Activated CD8-positive, alpha-beta memory T cell treated with anti-CD3 and anti-CD28 coated beads for 24 hours (primary cell): ENCODE data around the gene RABGAP1L.
"Not testable (repeated sequence)": the region's sequence is repeated elsewhere in the genome, so short reads cannot be mapped to it uniquely, and the experiment has no call there.

Source experiments
- DNase-seq: peaks from one replicate; pipeline ENCODE4 v3.0.0-alpha.2; 2020

The RABGAP1L gene

DNA sequence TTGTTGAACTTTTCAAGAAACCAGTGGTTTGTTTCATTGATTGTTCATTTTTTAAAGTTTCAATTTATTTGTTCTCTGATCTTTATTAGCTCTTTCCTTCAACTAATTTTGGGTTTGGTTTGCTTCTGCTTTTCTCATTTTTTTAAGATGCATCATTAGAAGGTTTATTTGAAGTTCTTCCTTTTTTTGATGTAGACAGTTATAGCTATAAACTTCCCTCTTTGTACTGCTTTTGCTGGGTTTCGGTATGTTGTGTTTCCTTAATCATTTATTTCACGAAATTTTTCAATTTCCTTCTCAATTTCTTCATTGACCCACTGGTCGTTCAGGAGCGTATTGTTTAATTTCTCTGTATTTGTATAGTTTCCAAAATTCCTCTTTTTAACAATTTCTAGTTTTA is 155.1 kb downstream of the RABGAP1L start:
- no peak for DNase-seq

DNA sequence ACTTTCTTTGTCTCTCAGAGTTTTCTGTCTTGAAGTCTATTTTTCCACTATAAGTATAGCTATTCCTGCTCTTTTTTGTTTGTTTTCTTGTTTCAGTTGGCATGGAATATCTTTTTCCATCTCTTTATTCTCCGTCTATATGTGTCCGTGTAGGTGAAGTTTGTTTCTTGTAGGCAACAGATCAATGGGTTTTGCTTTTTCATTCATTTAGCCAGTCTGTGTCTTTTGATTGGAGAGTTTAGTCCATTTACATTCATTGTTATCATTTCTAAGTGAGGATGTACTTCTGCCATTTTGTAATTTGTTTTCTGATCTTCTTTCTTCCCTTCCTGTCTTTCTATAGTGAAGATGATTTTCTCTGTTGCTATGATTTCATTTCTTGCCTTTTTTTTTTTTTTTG is 155.9 kb downstream of the RABGAP1L start:
- no peak for DNase-seq

DNA sequence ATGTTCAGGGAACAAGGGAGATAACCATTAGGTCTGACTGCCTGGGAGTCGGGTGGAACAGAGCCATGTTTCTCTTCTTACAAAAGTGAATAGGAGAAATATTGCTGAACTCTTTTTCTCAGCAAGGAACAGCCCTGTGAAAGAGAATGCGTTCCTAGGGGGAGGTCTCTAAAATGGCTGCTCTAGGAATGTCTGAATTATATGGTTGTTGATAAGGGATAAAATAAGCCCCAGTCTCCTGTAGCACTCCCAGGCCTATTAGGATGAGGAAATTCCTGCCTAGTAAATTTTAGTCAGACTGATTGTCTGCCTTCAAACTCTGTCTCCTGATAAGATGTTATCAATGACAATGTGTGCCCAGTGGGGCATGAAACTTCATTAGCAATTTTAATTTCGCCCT is 161.6 kb downstream of the RABGAP1L start:
- not testable (repeated sequence) for DNase-seq

DNA sequence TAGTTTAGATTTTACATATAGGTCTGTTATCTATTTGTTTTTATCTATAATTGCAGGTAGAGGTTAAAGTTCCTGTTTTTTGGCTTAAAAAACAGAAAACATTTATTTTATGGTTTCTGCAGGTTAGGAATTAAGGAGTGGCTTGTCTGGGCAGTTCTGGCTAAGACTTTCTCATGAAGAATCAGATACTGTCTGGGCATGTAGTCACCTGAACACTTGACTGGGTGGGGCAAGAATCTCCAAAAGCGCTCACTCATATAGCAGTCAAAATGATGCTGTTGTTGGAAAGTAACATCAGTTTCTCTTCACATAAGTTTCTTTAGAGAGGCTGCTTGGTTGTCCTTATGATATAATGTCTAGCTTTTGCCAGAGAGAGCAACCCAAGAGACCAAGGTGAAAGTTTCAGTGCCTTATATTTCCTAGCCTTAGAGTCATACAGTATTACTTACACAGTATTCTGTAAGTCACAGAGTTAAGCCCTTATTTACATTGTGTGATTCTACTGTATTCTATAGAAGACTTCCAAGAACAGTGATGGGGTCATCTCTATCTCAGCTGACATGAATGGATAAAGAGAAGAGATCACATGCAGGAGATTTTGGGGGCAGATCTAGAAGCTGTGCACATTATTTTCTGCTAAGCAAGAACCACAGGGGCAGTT is 163.0 kb downstream of the RABGAP1L start:
- DNase-seq: no peak

GRCh38 chr1:174324493-174324892 is 165.2 kb downstream of the RABGAP1L start:
- DNase-seq: no peak

DNA sequence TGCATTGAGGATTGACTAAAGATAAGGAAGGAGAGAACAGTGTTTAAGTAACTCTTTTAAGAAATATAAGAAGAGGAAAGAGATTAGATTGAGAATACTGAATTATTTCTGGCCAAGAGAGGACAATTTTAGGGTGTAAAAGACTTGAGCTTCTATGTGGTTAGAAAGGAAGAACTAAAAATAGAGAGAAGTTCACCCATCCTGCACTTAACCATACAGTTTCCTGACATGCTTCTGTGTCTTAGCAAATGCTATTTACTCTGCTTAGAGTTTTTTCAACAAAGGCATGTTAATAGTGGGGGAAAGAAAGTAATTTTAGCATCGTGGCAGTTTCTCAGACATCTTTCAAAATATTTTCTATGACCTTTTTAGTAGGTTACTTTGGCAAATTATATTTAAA is 165.6 kb downstream of the RABGAP1L start:
- no peak for DNase-seq

- DNase-seq: no peak
These were observed 167.0 kb downstream of the RABGAP1L start for GRCh38 chr1:174326278-174326677.

DNA sequence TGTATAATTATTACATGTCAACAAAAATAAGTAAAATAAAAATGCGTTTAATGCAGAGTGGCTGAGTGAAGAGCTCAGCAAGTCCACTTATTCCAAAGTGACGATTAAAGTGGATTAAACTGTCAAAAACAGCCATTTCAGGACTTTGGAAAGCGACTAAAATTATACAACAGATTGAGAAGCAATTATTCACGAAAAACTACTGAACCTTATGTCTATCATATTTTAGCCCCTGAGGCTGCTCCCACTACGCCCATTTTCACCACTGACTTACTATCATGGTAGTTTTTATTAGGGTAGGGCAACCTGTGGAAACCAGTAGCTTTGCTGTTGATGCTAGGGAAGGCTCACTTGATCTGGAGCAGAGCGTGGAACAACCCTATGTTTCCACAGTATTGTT is 174.1 kb downstream of the RABGAP1L start:
- DNase-seq: no peak

DNA sequence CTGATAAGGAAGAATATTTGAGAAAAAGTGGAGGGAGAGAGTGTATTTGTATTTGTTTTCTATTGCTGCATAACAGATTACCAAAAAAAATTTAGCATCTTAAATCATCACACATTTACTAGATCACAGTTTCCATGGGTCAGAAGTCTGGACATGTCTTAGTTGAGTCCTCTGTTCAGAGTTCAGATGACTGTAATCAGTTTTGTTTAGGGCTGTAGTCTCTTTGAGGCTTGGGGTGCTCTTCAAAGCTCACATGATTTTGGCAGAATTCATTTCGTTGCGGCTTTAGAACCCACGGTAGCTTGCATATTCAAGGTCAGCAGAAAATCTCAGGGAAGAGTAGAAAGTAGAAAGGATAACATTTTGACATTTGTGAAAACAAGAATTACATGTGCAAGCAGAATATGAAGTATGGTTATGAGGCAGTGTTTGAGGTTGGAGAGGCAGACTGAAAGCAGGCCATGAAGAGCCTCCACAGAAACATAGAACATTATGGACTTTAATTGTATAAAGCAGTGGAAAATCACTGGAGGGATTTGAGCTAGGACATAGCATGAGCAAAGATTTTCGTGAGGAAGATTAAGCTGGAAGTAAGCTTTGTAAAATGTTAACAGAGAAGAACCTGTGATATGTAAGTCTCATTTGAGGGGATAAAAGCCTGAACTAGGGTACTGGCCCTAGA is 177.8 kb downstream of the RABGAP1L start:
- no peak for DNase-seq

DNA sequence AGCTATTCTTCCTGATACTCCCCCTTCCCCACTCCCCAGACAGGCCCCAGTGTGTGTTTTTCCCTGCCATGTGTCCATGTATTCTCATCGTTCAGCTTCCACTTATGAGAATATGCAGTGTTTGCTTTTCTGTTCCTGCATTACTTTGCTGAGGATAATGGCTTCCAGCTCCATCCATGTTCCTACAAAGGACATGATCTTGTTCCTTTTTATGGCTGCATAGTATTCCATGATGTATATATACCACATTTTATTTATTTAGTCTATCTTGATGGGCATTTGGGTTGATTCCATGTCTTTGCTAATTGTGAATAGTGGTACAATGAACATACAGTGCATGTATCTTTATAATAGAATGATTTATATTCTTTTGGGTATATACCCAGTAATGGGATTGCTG is 181.1 kb downstream of the RABGAP1L start:
- DNase-seq: not testable (repeated sequence)

GRCh38 chr1:174344162-174344561 is 184.8 kb downstream of the RABGAP1L start:
- no peak for DNase-seq

- DNase-seq: no peak
These were observed 192.8 kb downstream of the RABGAP1L start for GRCh38 chr1:174352117-174352516.

DNA sequence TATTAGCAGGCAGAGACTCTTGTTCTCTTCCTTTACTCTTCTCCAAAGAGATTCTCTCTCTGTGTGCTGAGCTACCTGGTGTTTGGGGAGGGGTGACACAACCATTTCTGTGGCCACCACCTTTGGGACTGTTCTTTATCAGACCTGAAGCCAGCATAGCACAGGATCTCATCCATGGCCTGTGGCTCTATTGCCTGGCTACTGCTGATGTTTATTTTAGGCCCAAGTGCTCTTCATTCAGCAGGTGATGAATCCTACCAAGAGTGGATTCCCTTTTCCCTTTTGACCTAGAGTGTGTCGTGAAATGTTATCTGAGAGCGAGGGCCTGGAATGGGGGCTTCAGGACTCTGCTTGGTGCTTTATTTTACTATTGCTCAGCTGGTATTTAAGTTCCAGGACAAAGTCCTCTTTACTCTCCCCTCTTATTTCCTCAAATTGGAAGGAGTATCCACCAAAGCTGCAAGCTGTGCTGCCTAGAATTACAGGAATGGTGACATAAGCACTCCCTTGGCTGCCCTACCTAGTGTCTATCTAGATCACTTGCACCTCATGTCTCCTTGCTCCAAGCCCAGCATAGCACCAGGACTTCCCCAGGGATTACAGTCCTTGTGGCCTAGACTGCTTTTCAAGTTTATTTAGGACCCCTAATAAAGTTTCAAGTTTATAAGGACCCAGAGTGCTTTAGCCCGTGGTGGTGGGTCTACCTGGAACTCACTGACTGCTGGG is 193.7 kb downstream of the RABGAP1L start:
- no peak for DNase-seq

GRCh38 chr1:174358344-174358743 is 199.0 kb downstream of the RABGAP1L start:
- DNase-seq: no peak

DNA sequence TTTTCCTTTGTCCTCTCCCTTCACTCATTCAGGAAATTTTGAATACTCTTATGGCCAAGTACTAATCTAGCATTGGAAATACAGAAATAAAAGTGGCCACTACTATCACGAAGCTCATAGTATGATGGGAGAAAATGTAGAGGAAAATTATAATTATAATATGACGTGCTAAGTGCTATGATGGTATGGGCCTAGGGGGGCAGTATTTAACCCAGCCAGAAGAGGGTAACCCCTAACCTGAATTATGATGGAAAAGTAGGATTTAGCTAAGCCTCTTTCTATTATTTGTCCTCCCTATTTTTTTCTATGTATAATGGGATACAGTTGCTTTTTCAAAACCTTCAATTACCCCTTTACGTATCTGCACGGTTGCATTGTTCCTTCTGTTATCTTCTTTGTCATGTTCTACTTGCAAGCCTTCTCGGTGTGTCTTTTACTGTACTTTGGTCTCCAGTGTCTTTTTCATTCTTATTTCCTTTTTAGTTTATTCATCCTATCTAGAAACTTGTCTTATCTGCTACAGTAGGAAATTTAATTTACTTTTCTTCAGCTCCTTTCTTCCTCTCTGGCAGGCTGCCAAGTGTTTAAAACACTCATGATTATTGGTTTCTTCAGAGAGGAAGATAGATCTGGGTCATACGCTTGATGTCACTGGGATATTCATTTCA is 199.6 kb downstream of the RABGAP1L start:
- no peak for DNase-seq

DNA sequence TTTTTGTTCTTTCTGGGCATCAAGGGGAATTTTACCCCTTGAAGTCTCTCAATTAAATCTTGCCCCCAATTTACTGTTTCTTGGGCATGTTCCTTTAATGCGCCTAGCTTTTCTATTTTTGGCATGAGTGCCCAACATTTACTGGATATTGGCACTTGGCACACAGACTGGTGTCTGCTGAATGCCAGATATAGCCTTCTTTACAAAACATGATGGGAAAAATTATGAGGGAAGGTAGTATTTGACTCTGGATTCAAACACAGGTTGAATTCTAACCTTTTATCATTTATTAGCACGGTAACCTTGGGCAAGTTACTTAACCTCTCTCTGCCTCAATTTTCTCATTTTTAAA is 200.1 kb downstream of the RABGAP1L start:
- no peak for DNase-seq

DNA sequence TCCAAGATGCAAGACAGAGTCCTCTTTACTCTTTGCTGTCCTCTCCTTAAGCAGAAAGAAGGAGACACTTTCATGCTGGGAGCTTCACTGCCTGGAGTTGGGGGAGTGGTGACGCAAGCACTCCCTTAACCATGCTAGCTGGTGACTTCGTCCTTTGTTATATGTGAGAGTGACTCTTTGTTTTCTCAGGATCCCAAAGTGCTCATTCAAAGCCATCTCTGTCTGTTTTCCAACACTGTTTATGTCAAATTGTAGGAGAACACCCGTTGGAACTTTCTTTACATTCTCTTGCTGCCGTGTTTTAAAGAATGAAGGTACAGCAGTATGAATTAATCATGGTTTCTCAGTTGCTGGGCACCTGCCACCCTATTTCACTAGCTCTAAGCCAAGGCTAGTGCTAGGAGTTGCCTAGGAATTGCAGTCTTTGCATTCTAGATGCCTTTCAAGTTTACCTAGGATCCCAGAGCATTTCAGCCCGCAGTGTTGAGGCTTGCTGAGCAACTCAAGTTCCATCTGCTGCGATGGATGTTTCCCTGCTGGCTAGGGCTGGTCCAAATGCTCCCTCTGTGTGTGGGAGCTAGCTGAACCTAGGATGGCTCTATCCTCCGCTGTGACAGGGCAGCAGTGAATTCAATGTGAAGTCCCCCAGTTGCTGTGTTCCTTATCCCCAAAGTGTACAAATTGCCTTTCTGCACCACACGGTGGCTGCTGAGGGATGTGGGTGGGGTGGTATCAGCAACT is 205.8 kb downstream of the RABGAP1L start:
- no peak for DNase-seq

DNA sequence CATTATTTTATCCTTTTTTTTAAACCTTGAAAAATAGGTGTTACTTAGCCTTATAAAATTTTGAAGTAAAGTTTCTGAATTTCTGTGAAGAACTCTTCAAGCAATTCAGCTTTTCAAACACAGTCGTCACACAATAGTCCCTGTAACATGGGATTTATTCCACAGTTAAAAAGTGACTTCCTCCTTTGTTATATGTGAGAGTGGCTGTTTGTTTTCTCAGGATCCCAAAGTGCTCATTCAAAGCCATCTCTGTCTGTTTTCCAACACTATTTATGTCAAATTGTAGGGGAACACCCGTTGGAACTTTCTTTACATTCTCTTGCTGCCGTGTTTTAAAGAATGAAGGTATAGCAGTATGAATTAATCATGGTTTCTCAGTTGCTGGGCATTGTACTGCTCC is 207.6 kb downstream of the RABGAP1L start:
- DNase-seq: no peak

DNA sequence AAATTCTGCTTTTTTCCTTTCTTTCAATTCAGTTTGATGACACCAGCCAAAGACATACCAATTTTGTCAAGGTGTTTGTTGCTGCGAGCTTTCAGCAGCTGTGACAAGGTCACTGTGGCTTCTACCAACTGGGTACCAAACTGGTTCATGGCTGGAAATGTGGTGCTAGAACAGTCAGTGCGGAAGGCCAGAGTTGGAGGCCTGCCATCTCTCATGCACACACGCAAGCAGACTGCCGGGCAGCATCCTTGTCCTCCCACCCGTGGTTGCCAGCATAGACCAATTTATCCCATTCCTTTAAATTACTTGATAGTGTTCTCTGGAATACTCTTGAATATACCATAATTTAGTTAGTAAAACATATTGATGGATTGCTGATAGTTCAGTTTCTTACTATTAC is 208.6 kb downstream of the RABGAP1L start:
- DNase-seq: no peak

GRCh38 chr1:174376030-174376429 is 216.7 kb downstream of the RABGAP1L start:
- DNase-seq: no peak

GRCh38 chr1:174391716-174392115 is 232.4 kb downstream of the RABGAP1L start:
- no peak for DNase-seq

- DNase-seq: no peak
These were observed 234.6 kb downstream of the RABGAP1L start for GRCh38 chr1:174393885-174394284.

DNA sequence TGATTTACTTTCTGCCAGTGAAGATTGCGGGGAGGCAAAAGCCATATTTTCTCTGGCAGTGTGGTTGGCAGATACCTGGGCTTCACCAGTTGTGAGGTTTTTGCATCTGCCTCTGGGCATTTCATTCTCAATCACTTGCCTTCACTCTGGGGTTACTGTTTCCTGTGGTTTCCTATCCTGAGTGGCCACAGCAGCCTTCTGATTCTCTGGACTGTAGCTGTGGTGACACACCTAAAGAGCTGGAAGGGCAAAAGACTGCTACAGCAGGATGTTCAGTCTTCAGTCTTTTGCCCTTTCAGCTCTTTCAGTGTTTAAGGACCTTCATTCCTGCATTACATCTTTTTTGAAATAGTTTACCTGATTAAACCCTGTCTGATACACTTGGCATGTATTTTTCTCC is 237.9 kb downstream of the RABGAP1L start:
- DNase-seq: no peak
